Endodermal cell (in vitro differentiated cells): Measurements from ENCODE around the gene HES3. TPM values are rescaled to one million over a fixed set of nuclear protein-coding genes. Genes with fewer than 3 reads are reported as not detected.

Source experiments
- DNase-seq: peaks from one replicate; pipeline ENCODE4 v3.0.0-alpha.2; 2017
- H3K27ac ChIP-seq: 2 replicates; pipeline ENCODE4 v1.5.1; 2013; ENCODE audit warnings: mild to moderate bottlenecking, low read depth, low read length, moderate library complexity
- H3K27me3 ChIP-seq: 2 replicates; pipeline ENCODE4 v1.6.1; 2013; ENCODE audit warnings: mild to moderate bottlenecking, low read length, moderate library complexity; ENCODE audit not compliant: insufficient read depth, control insufficient read depth, poor library complexity, severe bottlenecking
- H3K36me3 ChIP-seq: 2 replicates; pipeline ENCODE4 v1.7.0; 2013; ENCODE audit warnings: mild to moderate bottlenecking, low read length, moderate library complexity; ENCODE audit not compliant: control insufficient read depth, insufficient read depth
- H3K4me1 ChIP-seq: one replicate; pipeline ENCODE4 v1.7.0; 2013; ENCODE audit warnings: low read length; ENCODE audit not compliant: control insufficient read depth, insufficient read depth
- H3K4me3 ChIP-seq: 2 replicates; pipeline ENCODE4 v1.5.1; 2013; ENCODE audit warnings: mild to moderate bottlenecking, low read length, moderate library complexity
- H3K9ac ChIP-seq: 2 replicates; pipeline ENCODE4 v1.6.1; 2013; ENCODE audit warnings: mild to moderate bottlenecking, low read length, moderate library complexity; ENCODE audit not compliant: poor library complexity, severe bottlenecking; ENCODE audit errors: extremely low read depth
- H3K9me3 ChIP-seq: 2 replicates; pipeline ENCODE4 v1.6.1; 2013; ENCODE audit warnings: mild to moderate bottlenecking, low read length, moderate library complexity; ENCODE audit not compliant: control insufficient read depth
- H3K27ac Mint-ChIP-seq: 2 replicates; pipeline ENCODE4 v1.8.0; 2020; ENCODE audit warnings: mixed read lengths
- H3K27me3 Mint-ChIP-seq: 2 replicates; pipeline ENCODE4 v1.8.0; 2021; ENCODE audit warnings: mild to moderate bottlenecking, mixed read lengths; ENCODE audit not compliant: insufficient read depth
- H3K36me3 Mint-ChIP-seq: 2 replicates; pipeline ENCODE4 v1.8.0; 2020; ENCODE audit warnings: low read depth, mixed read lengths
- H3K4me1 Mint-ChIP-seq: 2 replicates; pipeline ENCODE4 v1.8.0; 2020; ENCODE audit warnings: mixed read lengths
- H3K4me3 Mint-ChIP-seq: 2 replicates; pipeline ENCODE4 v1.8.0; 2020; ENCODE audit warnings: mild to moderate bottlenecking, moderate library complexity, mixed read lengths
- H3K9me3 Mint-ChIP-seq: 2 replicates; pipeline ENCODE4 v1.8.0; 2020; ENCODE audit warnings: mild to moderate bottlenecking, mixed read lengths
- WGBS, 2 experiments: methylation state at CpG; one replicate each; pipeline versions ENCODE4 v1.1.5 to v1.1.7; 2013; ENCODE audit warnings: missing lambda C conversion rate in 2 of 2, mixed read lengths in 1 of 2; ENCODE audit not compliant: insufficient coverage in 1 of 2, insufficient read length in 1 of 2; 5-methylcytosine and 5-hydroxymethylcytosine counted together
- total RNA-seq, 2 donors: library from RNA; stranded (reverse); fragmentation: NEBNext Ultra II Directional in 1 of 2; extraction: Animal tissue kit (Norgen Biotek cat#: 25700) in 1 of 2; gene quantifications; 2 replicates in 1 of 2; 3 replicates in 1 of 2; pipeline ENCODE4 v1.2.1, GENCODE V29; 2021
- TF ChIP-seq, protein P1 (sequence below): fragments of 200-600 bp; sonication (generic); conservative IDR thresholded peaks from 2 replicates; pipeline ENCODE4 v1.5.0; 2021; ENCODE audit warnings: antibody characterized with exemption, mild to moderate bottlenecking

Gene HES3
- total RNA-seq, 2 donors from 2014 or later, result 2.7 TPM; not detected in 1

DNA sequence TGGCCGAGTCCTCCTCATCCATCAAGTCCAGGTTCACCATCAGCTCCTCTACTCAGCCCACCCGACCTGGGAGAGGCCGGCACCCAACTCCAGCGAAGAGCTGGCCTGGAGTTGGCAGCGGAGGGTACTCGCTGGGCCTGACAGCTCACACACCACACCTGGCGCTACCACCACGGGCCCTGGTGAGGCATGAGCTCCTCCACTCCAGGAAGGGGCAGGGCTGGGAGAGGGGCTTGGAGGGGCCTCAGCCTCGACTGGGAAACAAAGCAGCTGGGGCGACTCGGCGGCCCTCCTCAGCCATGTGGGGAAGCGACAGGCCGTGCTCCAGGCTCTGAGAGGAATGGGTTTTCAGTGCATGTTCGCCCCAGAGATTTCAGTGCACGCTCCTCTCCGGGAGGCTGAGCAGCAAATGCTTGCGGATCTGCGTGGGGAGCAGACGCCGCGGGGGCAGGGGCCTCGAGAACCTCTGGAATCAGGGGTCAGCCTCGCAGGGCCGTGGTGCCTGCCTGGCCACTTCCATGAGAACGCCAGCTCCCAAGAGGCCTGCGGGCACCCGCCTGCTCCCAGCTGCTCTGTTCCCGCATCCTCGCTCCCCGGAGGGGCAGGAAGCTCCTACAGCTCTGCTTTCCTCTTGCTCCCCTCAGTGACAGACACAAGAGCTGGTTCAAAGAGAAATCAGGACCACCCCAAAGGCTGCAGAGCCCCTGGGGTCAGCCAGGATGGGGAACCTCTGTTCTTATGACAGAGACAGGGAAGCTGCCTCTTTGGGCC, 35.8 kb downstream of the HES3 start:
- Histone ChIP-seq H3K4me1 (no peaks in the 10 kb centered on the region), H3K36me3 (no peaks in the 10 kb centered on the region), H3K27ac (no peak overlapping the region), H3K9ac (no peak overlapping the region), H3K27me3 (no peaks in the 10 kb centered on the region), H3K9me3 (no peaks in the 10 kb centered on the region), H3K4me3 (no peak overlapping the region)
- DNase-seq, result no peak
- peaks cover 8% of the 10 kb centered on the region for H3K4me1 Mint-ChIP-seq
- TF ChIP-seq, protein P1, sequence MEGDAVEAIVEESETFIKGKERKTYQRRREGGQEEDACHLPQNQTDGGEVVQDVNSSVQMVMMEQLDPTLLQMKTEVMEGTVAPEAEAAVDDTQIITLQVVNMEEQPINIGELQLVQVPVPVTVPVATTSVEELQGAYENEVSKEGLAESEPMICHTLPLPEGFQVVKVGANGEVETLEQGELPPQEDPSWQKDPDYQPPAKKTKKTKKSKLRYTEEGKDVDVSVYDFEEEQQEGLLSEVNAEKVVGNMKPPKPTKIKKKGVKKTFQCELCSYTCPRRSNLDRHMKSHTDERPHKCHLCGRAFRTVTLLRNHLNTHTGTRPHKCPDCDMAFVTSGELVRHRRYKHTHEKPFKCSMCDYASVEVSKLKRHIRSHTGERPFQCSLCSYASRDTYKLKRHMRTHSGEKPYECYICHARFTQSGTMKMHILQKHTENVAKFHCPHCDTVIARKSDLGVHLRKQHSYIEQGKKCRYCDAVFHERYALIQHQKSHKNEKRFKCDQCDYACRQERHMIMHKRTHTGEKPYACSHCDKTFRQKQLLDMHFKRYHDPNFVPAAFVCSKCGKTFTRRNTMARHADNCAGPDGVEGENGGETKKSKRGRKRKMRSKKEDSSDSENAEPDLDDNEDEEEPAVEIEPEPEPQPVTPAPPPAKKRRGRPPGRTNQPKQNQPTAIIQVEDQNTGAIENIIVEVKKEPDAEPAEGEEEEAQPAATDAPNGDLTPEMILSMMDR, result no peak
- no peaks in the 10 kb centered on the region for H3K36me3 Mint-ChIP-seq
- H3K4me3 Mint-ChIP-seq, result no peak overlapping the region
- no peaks in the 10 kb centered on the region for H3K27me3 Mint-ChIP-seq
- no peak overlapping the region for H3K27ac Mint-ChIP-seq
- 93% methylated on average over 21 to 31 of the region's 31 CpGs for WGBS, 2 experiments
- no peaks in the 10 kb centered on the region for H3K9me3 Mint-ChIP-seq

DNA sequence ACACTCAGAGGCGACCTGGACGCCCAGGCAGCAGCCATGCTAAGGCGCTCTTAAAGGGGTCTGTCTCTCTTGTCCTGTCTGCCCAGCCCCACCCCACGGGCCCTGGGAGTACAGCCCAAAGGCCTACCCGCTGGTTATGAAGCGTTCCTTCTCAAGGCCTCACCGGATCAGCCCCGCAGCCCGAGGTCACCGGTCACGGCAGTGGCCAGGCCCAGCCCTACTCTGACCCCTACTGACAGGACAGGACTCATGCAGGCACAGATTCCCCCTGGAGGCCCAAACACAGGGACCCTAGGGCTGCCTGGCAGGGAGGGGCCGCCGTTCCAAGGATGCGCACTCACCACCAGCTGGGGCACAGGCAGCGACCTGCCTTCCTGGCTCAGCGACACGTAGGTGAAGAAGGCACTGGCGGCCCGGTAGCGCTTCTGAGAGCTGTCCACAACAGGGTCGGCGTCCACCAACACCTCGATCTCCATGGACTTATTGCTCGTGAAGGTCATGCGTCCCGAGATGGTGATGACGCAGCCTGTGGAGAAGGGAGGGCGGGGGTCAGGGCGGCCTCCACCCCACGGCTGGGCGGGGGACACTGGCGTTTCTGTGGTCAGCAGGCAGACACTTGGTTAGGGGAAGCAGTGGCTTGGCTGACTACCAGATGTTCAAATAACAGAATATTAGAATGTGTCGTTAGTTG, 36.9 kb downstream of the HES3 start:
- Mint-ChIP-seq H3K27ac (no peak overlapping the region), H3K4me1 (peaks cover 7% of the 10 kb centered on the region), H3K27me3 (no peaks in the 10 kb centered on the region), H3K36me3 (no peaks in the 10 kb centered on the region), H3K9me3 (no peaks in the 10 kb centered on the region), H3K4me3 (no peak overlapping the region)
- no peak overlapping the region for H3K27ac ChIP-seq
- no peaks in the 10 kb centered on the region for H3K36me3 ChIP-seq
- peak; percentile 91 for DNase-seq
- no peaks in the 10 kb centered on the region for H3K9me3 ChIP-seq
- TF ChIP-seq, protein P1, result peak; percentile 80
- H3K9ac ChIP-seq, result no peak overlapping the region
- H3K27me3 ChIP-seq, result no peaks in the 10 kb centered on the region
- H3K4me1 ChIP-seq, result no peaks in the 10 kb centered on the region
- no peak overlapping the region for H3K4me3 ChIP-seq
- WGBS, 2 experiments, result 83 to 88% methylated on average over 31 to 33 of the region's 33 CpGs

DNA sequence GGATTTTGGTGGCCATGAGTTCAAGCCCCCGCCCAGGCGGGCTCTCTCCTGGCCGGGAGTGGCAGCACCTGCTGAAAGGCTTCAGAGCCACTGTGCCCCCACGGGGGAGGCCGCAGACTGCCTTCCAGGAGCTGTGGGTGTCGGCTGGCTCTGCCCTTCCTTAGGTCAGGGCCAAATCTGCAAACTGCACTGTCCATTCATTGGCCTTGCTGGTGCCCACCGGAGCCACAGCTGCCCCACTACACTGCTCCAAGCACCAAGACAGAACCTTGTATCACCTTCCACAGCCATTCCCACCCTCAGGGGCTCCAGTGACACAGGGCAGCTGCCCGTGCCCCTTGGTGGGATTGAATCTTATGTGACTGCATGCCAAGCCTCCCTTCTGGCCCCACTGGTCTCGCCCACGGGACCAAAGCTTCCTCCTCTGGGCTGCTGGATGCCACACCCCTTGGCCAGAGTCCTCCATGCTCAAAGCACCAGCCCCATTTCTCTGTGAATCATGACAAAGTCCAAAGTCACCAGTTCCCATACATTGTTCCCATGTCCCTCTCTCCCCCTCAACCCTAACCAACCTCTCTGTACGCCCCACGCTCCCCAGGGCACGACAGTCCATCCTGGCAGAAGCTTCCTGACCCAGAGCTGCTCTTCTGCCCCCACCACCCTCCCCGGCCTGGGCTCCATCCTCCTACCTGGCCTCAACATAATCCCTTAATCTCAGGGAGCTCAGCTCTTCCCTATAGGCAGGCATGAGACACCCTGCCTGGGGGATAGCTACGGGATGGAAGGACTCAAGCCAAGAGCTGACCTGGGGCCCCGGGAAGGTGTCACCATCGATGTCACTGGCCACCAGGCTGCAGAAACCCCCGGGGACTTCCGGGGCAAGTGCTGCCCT, 37.8 kb downstream of the HES3 start:
- no peaks in the 10 kb centered on the region for H3K4me1 ChIP-seq
- H3K9me3 Mint-ChIP-seq, result no peaks in the 10 kb centered on the region
- H3K9ac ChIP-seq, result no peak overlapping the region
- 92 to 94% methylated on average over 17 to 19 of the region's 19 CpGs for WGBS, 2 experiments
- no peaks in the 10 kb centered on the region for H3K27me3 ChIP-seq
- no peaks in the 10 kb centered on the region for H3K36me3 ChIP-seq
- H3K27me3 Mint-ChIP-seq, result no peaks in the 10 kb centered on the region
- H3K4me3 ChIP-seq, result no peak overlapping the region
- H3K27ac ChIP-seq, result no peak overlapping the region
- no peak for DNase-seq
- no peaks in the 10 kb centered on the region for H3K36me3 Mint-ChIP-seq
- TF ChIP-seq, protein P1, result no peak
- H3K4me3 Mint-ChIP-seq, result no peak overlapping the region
- no peaks in the 10 kb centered on the region for H3K4me1 Mint-ChIP-seq
- H3K27ac Mint-ChIP-seq, result peak overlapping the region; percentile 26
- no peaks in the 10 kb centered on the region for H3K9me3 ChIP-seq
